Measurements from ENCODE around the gene SLC47A2.

Gene SLC47A2

GRCh38 chr17:19726631-19727376, 10.4 kb upstream of the SLC47A2 start:
- no peak for DNase-seq

GRCh38 chr17:19725486-19725885, 9.1 kb upstream of the SLC47A2 start:
- no peak for DNase-seq

DNA sequence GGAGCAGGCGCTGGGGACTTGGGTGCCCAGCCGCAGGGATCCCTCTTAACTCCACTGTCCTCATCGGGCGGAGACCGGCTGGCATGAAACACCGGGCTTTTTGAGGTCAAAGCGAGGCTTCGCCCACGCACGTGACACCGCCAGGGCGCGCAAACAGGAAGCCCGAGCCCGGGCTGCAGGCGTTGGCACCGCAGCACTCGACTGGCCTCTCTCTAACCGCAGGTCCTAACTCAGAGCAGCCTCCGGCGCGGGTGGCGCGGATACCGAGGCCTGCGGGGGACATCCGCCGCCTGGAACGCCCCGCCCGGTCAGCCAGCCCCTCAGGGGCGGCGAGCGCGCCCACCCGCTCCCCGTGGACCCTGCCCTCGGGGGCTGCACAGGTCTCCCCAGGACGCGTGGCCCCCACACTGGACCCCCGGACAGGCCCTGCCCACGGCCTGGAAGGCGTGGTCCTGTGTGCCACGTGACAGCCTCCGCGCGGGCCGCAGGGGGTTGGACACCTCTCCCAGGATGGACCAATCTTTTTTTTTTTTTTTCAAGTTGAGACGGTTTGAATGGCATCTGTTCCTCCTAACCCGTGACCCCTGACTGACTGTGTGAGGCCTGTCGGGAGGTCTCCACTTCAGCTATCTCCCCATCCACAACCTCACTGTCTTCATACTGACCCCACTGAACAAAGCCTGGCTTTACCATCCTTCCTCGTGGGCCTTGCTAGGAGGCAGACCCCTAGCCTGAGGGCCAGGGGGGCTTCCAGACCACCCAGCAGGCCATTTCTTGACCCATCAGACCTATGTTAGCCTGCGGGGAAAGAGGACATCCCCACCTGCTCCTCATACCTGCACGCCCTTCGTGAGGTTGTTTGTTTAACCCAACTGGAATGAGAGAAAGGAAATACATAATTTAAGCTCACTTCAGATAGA, 8.4 kb upstream of the SLC47A2 start:
- DNase-seq: no peak

DNA sequence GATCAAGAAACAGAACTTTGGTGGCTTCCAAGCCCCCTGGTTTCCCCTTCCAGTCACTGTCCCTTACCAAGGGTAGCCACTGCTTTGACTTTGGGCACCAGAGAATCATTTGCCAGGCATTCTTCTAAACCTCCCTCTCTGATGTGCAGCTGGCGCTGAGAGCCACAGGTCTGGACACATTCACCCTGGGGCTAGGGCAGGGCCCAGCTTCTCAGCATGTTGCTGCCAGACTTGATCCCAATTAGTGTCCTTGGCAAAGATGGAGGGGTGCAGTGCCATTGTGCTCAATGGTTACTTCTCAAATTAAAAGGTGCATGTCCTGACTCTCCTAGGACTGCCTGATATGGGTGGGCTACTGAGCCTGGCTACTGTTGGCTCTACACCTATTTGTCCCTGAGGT, 7.6 kb upstream of the SLC47A2 start:
- DNase-seq: no peak

- DNase-seq: no peak
Measured at GRCh38 chr17:19720631-19721426, 4.4 kb upstream of the SLC47A2 start.

DNA sequence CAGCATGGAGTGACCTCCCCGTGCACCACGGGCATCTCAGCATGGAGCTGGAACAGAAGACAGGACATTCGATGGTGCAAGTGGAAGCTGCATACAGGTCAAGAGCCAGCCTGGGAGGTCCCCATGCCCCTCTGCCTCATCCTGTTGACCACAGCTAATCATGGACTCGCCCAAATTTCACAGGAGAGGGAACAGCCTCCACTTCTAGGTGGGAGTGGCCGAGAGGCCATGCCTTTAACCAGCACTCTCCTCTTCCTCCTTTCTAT, 3.8 kb upstream of the SLC47A2 start:
- no peak for DNase-seq

DNA sequence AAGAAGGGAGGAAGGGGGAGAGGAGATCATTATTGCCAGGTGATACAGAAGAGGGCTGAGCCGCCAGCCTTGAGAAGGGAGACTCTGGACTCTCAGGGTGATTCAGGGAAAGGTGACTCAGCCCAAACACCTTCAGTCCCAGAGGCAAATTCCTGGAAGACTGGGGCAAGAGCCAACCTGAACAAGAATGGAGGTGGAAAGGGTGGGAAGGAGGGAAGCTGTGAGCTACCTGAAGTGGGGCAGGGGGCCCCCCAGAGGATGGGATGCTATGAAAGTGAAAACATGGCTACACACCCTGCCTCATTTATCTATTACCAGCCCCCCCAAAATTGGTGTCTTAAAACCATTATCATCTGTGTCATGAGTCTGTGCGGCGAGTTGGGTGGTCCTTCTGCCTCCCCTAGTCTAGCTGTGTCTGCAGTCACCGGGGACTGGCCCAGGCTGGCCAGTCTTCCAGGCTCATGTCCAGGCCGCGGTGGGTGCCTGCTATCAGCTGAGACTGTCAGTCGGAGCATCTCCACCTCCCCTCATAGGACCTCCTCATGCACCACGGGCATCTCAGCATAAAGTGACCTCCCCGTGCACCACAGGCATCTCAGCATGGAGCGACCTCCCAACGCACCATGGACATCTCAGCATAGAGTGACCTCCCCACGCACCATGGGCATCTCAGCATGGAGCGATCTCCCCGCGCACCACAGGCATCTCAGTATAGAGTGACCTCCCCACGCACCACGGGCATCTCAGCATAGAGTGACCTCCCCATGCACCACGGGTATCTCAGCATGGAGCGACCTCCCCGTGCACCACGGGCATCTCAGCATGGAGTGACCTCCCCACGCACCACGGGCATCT, 3.2 kb upstream of the SLC47A2 start:
- no peak for DNase-seq

GRCh38 chr17:19718613-19719354, 2.4 kb upstream of the SLC47A2 start:
- no peak for DNase-seq

DNA sequence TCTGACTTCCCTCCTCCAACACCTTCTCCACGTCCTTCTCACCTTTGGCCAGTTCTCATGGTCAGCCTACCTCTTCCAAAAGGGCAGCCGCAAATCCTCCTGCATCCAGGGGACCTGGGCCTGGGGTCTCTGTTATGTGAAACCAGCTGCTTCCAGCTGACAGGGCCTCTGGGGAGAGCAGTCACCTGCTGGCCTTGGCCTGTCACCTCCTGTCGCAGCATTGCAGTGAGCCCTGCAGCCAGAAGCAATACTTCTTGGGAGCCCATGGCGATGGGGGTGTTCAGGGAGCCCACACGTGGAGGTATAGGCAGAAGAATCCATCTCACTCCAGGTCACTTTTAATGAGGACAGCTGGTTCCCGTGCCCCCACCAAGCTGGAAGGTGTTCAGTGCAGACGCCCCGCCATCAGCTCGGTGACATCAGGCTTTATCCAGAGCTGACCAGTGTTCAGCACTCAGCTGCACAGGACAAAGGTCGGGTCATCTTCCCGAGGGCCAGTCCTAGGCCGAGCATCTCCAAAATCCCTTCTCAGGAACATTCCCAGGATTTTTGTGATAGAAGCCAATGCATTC, 1.7 kb upstream of the SLC47A2 start:
- no peak for DNase-seq

DNA sequence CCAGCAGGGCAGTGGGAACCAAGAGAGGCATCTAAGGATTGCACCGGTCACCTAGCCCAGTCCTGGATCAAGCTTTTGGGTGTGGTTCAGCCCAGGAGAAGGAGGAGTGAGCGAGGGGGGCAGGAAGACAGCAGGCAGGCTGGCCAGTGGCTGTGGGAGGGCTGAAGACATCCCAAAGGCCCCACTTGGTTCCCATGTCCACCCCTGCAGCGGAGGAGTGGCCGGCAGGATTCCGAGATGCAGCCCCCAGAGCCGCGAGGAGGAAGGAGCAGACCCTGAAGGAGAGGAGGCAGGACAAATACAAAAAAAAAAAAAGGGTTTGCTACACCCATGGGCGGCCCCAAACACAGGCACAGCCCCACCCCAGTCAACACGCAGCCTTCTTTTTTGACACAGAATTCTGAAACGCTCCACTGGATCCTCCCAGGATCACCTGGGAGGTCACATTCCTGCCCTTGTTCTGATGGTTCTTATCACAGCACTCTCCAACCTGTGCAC, 1.1 kb upstream of the SLC47A2 start:
- no peak for DNase-seq

- no peak for DNase-seq
Measured at GRCh38 chr17:19717031-19717360, 612 bp upstream of the SLC47A2 start.

DNA sequence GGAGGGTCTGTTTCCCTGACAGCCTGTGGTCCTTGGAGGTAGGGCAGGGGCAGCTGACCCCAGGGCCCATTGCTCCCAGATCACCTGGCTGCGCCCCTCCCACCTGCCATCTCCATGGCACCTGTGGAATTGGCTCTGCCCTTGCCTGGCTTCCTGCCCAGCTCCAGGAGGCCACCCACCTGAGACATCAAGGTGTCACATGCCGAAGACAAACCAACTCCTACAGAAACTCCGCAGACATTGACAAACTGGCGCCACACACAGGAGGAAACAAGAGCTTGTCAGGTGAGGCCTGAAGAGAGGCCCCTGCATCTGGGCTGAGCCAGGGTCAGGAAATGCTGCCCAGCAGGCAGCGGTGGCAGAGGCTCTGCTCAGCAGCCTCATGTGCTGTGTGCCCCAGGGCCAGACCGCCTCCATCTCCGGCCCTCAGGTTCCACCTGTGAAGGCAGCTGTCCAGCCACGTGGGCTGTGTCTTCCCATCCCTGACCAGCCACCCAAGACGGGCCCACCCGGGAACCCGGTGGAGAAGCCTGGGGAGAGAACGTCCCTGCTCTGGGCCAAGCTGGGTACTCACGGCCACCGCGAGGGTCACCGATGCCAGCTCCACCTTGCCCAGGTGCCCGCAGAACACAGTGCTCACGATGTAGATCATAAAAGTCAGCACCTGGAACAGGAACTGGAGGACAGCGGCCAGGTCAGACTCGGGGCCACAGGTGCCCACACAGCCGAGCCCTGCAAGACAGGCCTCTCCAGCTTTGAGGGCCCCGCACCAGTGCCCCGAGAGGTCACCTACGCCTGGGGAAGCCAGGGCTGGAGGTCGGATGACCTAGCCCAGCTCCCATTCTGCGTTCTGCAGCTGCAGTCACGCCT, 1.6 kb downstream of the SLC47A2 start:
- no peak for DNase-seq

- no peak for DNase-seq
Measured at GRCh38 chr17:19713901-19714361, 2.5 kb downstream of the SLC47A2 start.

DNA sequence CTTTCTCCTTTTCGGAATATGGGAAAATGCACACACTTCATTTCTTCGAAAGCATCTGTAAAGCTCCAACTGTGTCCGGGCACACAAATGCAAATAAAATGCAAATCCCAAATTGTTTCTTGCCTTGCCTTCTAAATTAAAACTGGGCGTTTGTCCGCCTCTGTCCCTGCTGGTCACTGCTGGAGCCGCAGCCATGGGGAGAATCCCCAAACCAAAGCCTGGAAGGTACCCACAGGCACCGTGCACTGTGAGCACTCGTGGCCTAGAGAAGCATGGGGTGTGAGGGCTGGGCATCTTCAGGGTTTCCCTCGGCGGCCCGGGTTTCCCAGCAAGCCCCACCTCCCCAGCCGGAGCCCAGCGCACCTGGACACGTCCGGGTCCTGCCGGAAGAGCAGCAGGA, 2.9 kb downstream of the SLC47A2 start:
- DNase-seq: no peak

GRCh38 chr17:19712436-19713004, 3.9 kb downstream of the SLC47A2 start:
- no peak for DNase-seq

- DNase-seq: no peak
Measured at GRCh38 chr17:19709841-19710240, 6.5 kb downstream of the SLC47A2 start.

- DNase-seq: no peak
Measured at GRCh38 chr17:19708431-19709175, 7.8 kb downstream of the SLC47A2 start.

- DNase-seq: no peak
Measured at GRCh38 chr17:19707728-19708221, 8.6 kb downstream of the SLC47A2 start.
